H9 (cell line): ENCODE data around the gene CABP4. TPM values are rescaled to one million over a fixed set of nuclear protein-coding genes. Genes with fewer than 3 reads are reported as not detected.

Source experiments
- DNase-seq: peaks from one replicate; pipeline ENCODE4 v3.0.0-alpha.2; 2017
- H2AFZ ChIP-seq: one replicate; pipeline ENCODE4 v1.6.1; 2013; ENCODE audit warnings: mild to moderate bottlenecking, low read length, control low read depth, moderate library complexity
- H2AK5ac ChIP-seq: 2 replicates; pipeline ENCODE4 v1.6.1; 2013; ENCODE audit warnings: low read length, control low read depth, mixed read lengths; ENCODE audit not compliant: insufficient read length
- H2BK120ac ChIP-seq: one replicate; pipeline ENCODE4 v1.6.1; 2013; ENCODE audit warnings: low read depth, mild to moderate bottlenecking, low read length, control low read depth, inconsistent platforms; ENCODE audit not compliant: poor library complexity, severe bottlenecking
- H2BK12ac ChIP-seq: 2 replicates; pipeline ENCODE4 v1.6.1; 2013; ENCODE audit warnings: low read length, control low read depth, mixed read lengths, low read depth; ENCODE audit not compliant: insufficient read length
- H2BK15ac ChIP-seq: 2 replicates; pipeline ENCODE4 v1.6.1; 2013; ENCODE audit warnings: low read depth, low read length, control low read depth
- H2BK20ac ChIP-seq: one replicate; pipeline ENCODE4 v1.6.1; 2013; ENCODE audit warnings: low read depth, mild to moderate bottlenecking, low read length, control low read depth, inconsistent platforms; ENCODE audit not compliant: poor library complexity, severe bottlenecking
- H2BK5ac ChIP-seq: 2 replicates; pipeline ENCODE4 v1.6.1; 2013; ENCODE audit warnings: low read length, control low read depth, mixed read lengths; ENCODE audit not compliant: insufficient read length
- H3K14ac ChIP-seq: 2 replicates; pipeline ENCODE4 v1.6.1; 2013; ENCODE audit warnings: low read length, control low read depth; ENCODE audit not compliant: insufficient read depth
- H3K18ac ChIP-seq: 2 replicates; pipeline ENCODE4 v1.6.1; 2013; ENCODE audit warnings: low read depth, mild to moderate bottlenecking, mixed read lengths, low read length, control low read depth; ENCODE audit not compliant: insufficient read length
- H3K23ac ChIP-seq: 2 replicates; pipeline ENCODE4 v1.6.1; 2013; ENCODE audit warnings: low read length, control low read depth, mixed read lengths, low read depth; ENCODE audit not compliant: insufficient read length
- H3K23me2 ChIP-seq: 2 replicates; pipeline ENCODE4 v1.6.1; 2013; ENCODE audit warnings: low read depth, mild to moderate bottlenecking, mixed read lengths, low read length, control low read depth; ENCODE audit not compliant: insufficient read length, poor library complexity, severe bottlenecking
- H3K27ac ChIP-seq: 2 replicates; pipeline ENCODE4 v1.5.1; 2013; ENCODE audit warnings: low read length, control low read depth, mixed read lengths, low read depth; ENCODE audit not compliant: insufficient read length
- H3K27me3 ChIP-seq: 2 replicates; pipeline ENCODE4 v1.6.1; 2013; ENCODE audit warnings: low read length, control low read depth, inconsistent platforms; ENCODE audit not compliant: insufficient read depth
- H3K4ac ChIP-seq: 2 replicates; pipeline ENCODE4 v1.6.1; 2013; ENCODE audit warnings: low read depth, mild to moderate bottlenecking, control low read depth, inconsistent platforms, low read length, moderate library complexity
- H3K4me1 ChIP-seq: 2 replicates; pipeline ENCODE4 v1.6.1; 2013; ENCODE audit warnings: low read length, control low read depth, inconsistent platforms; ENCODE audit not compliant: insufficient read depth
- H3K4me2 ChIP-seq: 2 replicates; pipeline ENCODE4 v1.6.1; 2013; ENCODE audit warnings: low read length, control low read depth, mixed read lengths; ENCODE audit not compliant: insufficient read length, insufficient read depth
- H3K56ac ChIP-seq: 2 replicates; pipeline ENCODE4 v1.6.1; 2013; ENCODE audit warnings: low read depth, mild to moderate bottlenecking, mixed read lengths, low read length, control low read depth; ENCODE audit not compliant: insufficient read length
- H3K79me1 ChIP-seq: 2 replicates; pipeline ENCODE4 v1.6.1; 2013; ENCODE audit warnings: low read depth, mild to moderate bottlenecking, moderate library complexity, low read length, control low read depth, inconsistent platforms; ENCODE audit not compliant: insufficient read depth, poor library complexity, severe bottlenecking
- H3K79me2 ChIP-seq: 2 replicates; pipeline ENCODE4 v1.6.1; 2013; ENCODE audit warnings: low read length, control low read depth, inconsistent platforms; ENCODE audit not compliant: insufficient read depth
- H3K9ac ChIP-seq: 2 replicates; pipeline ENCODE4 v1.6.1; 2013; ENCODE audit warnings: low read length, control low read depth, mixed read lengths; ENCODE audit not compliant: insufficient read length; ENCODE audit errors: extremely low read depth
- H3K9me3 ChIP-seq: one replicate; pipeline ENCODE4 v1.6.1; 2013; ENCODE audit warnings: low read depth, low read length, inconsistent platforms; ENCODE audit not compliant: control insufficient read depth
- H3T11ph ChIP-seq: one replicate; pipeline ENCODE4 v1.6.1; 2013; ENCODE audit warnings: mild to moderate bottlenecking, low read length, control low read depth, inconsistent platforms
- H4K20me1 ChIP-seq: one replicate; pipeline ENCODE4 v1.6.1; 2013; ENCODE audit not compliant: control insufficient read depth, insufficient read length, insufficient read depth
- H4K5ac ChIP-seq: 2 replicates; pipeline ENCODE4 v1.6.1; 2013; ENCODE audit warnings: low read depth, mild to moderate bottlenecking, mixed read lengths, low read length, control low read depth; ENCODE audit not compliant: insufficient read length
- H4K8ac ChIP-seq: replicated peaks from 2 replicates; pipeline ENCODE4 v1.6.1; 2013; ENCODE audit warnings: low read length, control low read depth, mixed read lengths, low read depth; ENCODE audit not compliant: insufficient read length
- H4K91ac ChIP-seq: 2 replicates; pipeline ENCODE4 v1.6.1; 2013; ENCODE audit warnings: low read depth, mild to moderate bottlenecking, moderate library complexity, mixed read lengths, low read length, control low read depth; ENCODE audit not compliant: insufficient read length
- H3K27ac Mint-ChIP-seq, 3 experiments: 2 replicates in 2 of 3; 3 replicates in 1 of 3; pipeline ENCODE4 v1.8.0; 2020 to 2021; ENCODE audit warnings: mixed read lengths in 3 of 3, mild to moderate bottlenecking in 1 of 3, moderate library complexity in 1 of 3
- H3K27me3 Mint-ChIP-seq: 2 replicates; pipeline ENCODE4 v1.8.0; 2021; ENCODE audit warnings: low read depth, mild to moderate bottlenecking, moderate library complexity, mixed read lengths
- H3K36me3 Mint-ChIP-seq, 3 experiments: 2 replicates in 2 of 3; 3 replicates in 1 of 3; pipeline ENCODE4 v1.8.0; 2020 to 2021; ENCODE audit warnings: low read depth in 3 of 3, mixed read lengths in 3 of 3; ENCODE audit not compliant: insufficient read depth in 1 of 3
- H3K4me1 Mint-ChIP-seq, 2 experiments: 2 replicates each; pipeline ENCODE4 v1.8.0; 2020; ENCODE audit warnings: mixed read lengths in 2 of 2
- H3K4me3 Mint-ChIP-seq, 2 experiments: 2 replicates in 1 of 2; 3 replicates in 1 of 2; pipeline ENCODE4 v1.8.0; 2020 to 2021; ENCODE audit warnings: mild to moderate bottlenecking in 2 of 2, mixed read lengths in 2 of 2, moderate library complexity in 1 of 2
- H3K9me3 Mint-ChIP-seq, 2 experiments: 2 replicates in 1 of 2; 3 replicates in 1 of 2; pipeline ENCODE4 v1.8.0; 2020; ENCODE audit warnings: mild to moderate bottlenecking in 2 of 2, mixed read lengths in 2 of 2, moderate library complexity in 1 of 2
- CTCF ChIP-seq: fragments of 200-600 bp; sonication (generic); conservative IDR thresholded peaks from 3 replicates; pipeline ENCODE4 v1.8.0; 2021; ENCODE audit warnings: antibody characterized with exemption, mild to moderate bottlenecking
- WGBS: extraction: QIAGEN DNeasy Blood & Tissue Kit; methylation state at CpG from one replicate; pipeline ENCODE4 v1.1.7; 2013; ENCODE audit warnings: missing lambda C conversion rate, low lambda C conversion rate, mixed read lengths; ENCODE audit not compliant: insufficient read length; ENCODE audit errors: extremely low coverage; 5-methylcytosine and 5-hydroxymethylcytosine counted together
- total RNA-seq: library from RNA; stranded (reverse); gene quantifications from 2 replicates; pipeline ENCODE4 v1.2.1, GENCODE V29; 2021

Gene CABP4
- total RNA-seq, 1 experiment from 2014 or later, result not detected

GRCh38 chr11:67418476-67419281 is 36.5 kb upstream of the CABP4 start:
- Histone ChIP-seq H3K27ac (no peak overlapping the region), H3K23ac (no peak overlapping the region), H3K9me3 (no peaks in the 10 kb centered on the region), H2BK15ac (no peak overlapping the region), H3K79me1 (no peaks in the 10 kb centered on the region), H3K4me2 (no peak overlapping the region), H2BK120ac (no peak overlapping the region), H4K5ac (no peak overlapping the region), H3K9ac (no peak overlapping the region), H2AK5ac (no peak overlapping the region), H2AFZ (no peak overlapping the region), H2BK12ac (no peak overlapping the region), H3K56ac (no peak overlapping the region), H4K91ac (no peak overlapping the region), H4K20me1 (no peaks in the 10 kb centered on the region), H3K14ac (no peak overlapping the region), H3K18ac (no peak overlapping the region), H2BK20ac (no peak overlapping the region), H3K79me2 (no peaks in the 10 kb centered on the region), H3T11ph (no peak overlapping the region), H3K4me1 (no peaks in the 10 kb centered on the region), H4K8ac (no peak overlapping the region), H2BK5ac (no peak overlapping the region), H3K4ac (no peak overlapping the region), H3K27me3 (no peaks in the 10 kb centered on the region), H3K23me2 (no peaks in the 10 kb centered on the region)
- H3K36me3 Mint-ChIP-seq, result peaks cover 0 to 1% (median 0%) of the 10 kb centered on the region in 3 experiments; a peak in 1 of 7 replicates
- H3K27me3 Mint-ChIP-seq, result peaks cover 23% of the 10 kb centered on the region
- no peaks in the 10 kb centered on the region; a peak in 1 of 5 replicates for H3K9me3 Mint-ChIP-seq
- no peak for TF ChIP-seq CTCF
- H3K4me3 Mint-ChIP-seq, result no peak overlapping the region
- no peak overlapping the region for H3K27ac Mint-ChIP-seq
- no CpG with 5 or more reads among the region's 26 CpGs for WGBS
- H3K4me1 Mint-ChIP-seq, result peaks cover 22 to 26% of the 10 kb centered on the region in 2 experiments
- DNase-seq, result no peak
